Neural cell (in vitro differentiated cells): ENCODE results near the gene CARMIL1. TPM values are rescaled to one million over a fixed set of nuclear protein-coding genes. Genes with fewer than 3 reads are reported as not detected.

Experiments used
- H2AFZ ChIP-seq: fragments of 200-600, 300-800 bp; sonication (generic), shearing (Covaris generic); 2 replicates; pipeline ENCODE4 v1.6.0; 2014; ENCODE audit warnings: low read depth, mild to moderate bottlenecking, antibody characterized with exemption, low read length, moderate library complexity
- H3F3A ChIP-seq: fragments of 200-600 bp; shearing (Covaris generic); 2 replicates; pipeline ENCODE4 v1.6.1; 2016; ENCODE audit warnings: mild to moderate bottlenecking, moderate library complexity, mixed read lengths, antibody characterized with exemption, low read length; ENCODE audit not compliant: insufficient read depth, poor library complexity, severe bottlenecking
- H3K27ac ChIP-seq: fragments of 200-600, 300-800 bp; sonication (generic), shearing (Covaris generic); 2 replicates; pipeline ENCODE4 v1.5.1; 2014; ENCODE audit warnings: mild to moderate bottlenecking, low read length, moderate library complexity
- H3K27me3 ChIP-seq: fragments of 300-800, 200-600 bp; sonication (generic), shearing (Covaris generic); 2 replicates; pipeline ENCODE4 v1.6.0; 2014; ENCODE audit warnings: mild to moderate bottlenecking, low read depth, low read length, moderate library complexity; ENCODE audit not compliant: insufficient read depth
- H3K36me3 ChIP-seq: fragments of 300-800, 200-600 bp; sonication (generic), shearing (Covaris generic); 2 replicates; pipeline ENCODE4 v1.5.1; 2014; ENCODE audit warnings: mild to moderate bottlenecking, antibody characterized with exemption, low read length, moderate library complexity; ENCODE audit not compliant: insufficient read depth
- H3K4me2 ChIP-seq: fragments of 300-800, 200-600 bp; sonication (generic), shearing (Covaris generic); 2 replicates; pipeline ENCODE4 v1.6.0; 2014; ENCODE audit warnings: mild to moderate bottlenecking, low read length
- H3K4me3 ChIP-seq: fragments of 300-800, 200-600 bp; sonication (generic), shearing (Covaris generic); 2 replicates; pipeline ENCODE4 v1.5.1; 2014; ENCODE audit warnings: mild to moderate bottlenecking, low read length, moderate library complexity
- H3K79me2 ChIP-seq: fragments of 200-600 bp; shearing (Covaris generic); replicated peaks from 2 replicates; pipeline ENCODE4 v1.6.0; 2014; ENCODE audit warnings: mild to moderate bottlenecking, low read length, moderate library complexity; ENCODE audit not compliant: insufficient read depth
- H3K9ac ChIP-seq: fragments of 300-800, 200-600 bp; sonication (generic), shearing (Covaris generic); 2 replicates; pipeline ENCODE4 v1.6.1; 2016; ENCODE audit warnings: mild to moderate bottlenecking, low read length, mixed read lengths
- H3K9me2 ChIP-seq: fragments of 200-600 bp; shearing (Covaris generic); 2 replicates; pipeline ENCODE4 v1.6.1; 2016; ENCODE audit warnings: mild to moderate bottlenecking, low read length, mixed read lengths; ENCODE audit not compliant: insufficient read depth
- H3K9me3 ChIP-seq: fragments of 200-600, 300-800 bp; sonication (generic), shearing (Covaris generic); 2 replicates; pipeline ENCODE4 v1.6.1; 2016; ENCODE audit warnings: mild to moderate bottlenecking, mixed run types, low read length, moderate library complexity, mixed read lengths
- H4K20me1 ChIP-seq: fragments of 200-600 bp; shearing (Covaris generic); 2 replicates; pipeline ENCODE4 v1.6.1; 2016; ENCODE audit warnings: mild to moderate bottlenecking, mixed run types; ENCODE audit not compliant: insufficient read depth
- EP300 ChIP-seq: fragments of 450-650 bp; conservative IDR thresholded peaks from 2 replicates; pipeline ENCODE4 v1.6.1; 2014; ENCODE audit warnings: antibody characterized with exemption, mild to moderate bottlenecking, moderate library complexity; ENCODE audit not compliant: poor library complexity, severe bottlenecking
- EZH2 ChIP-seq: fragments of 200-600, 300-800 bp; shearing (Covaris generic), sonication (generic); IDR thresholded peaks from 2 replicates; pipeline ENCODE4 v1.6.1; 2014; ENCODE audit warnings: antibody characterized with exemption, low read length, borderline replicate concordance, mild to moderate bottlenecking; ENCODE audit not compliant: insufficient read depth, poor library complexity, severe bottlenecking
- MXI1 ChIP-seq: fragments of 450-650 bp; conservative IDR thresholded peaks from 2 replicates; pipeline ENCODE4 v1.6.1; 2014; ENCODE audit warnings: antibody characterized with exemption, mild to moderate bottlenecking; ENCODE audit not compliant: poor library complexity, severe bottlenecking
- POLR2AphosphoS5 ChIP-seq: IDR thresholded peaks from 2 replicates; pipeline ENCODE4 v1.6.1; 2012
- RAD21 ChIP-seq: fragments of 450-650 bp; conservative IDR thresholded peaks from 2 replicates; pipeline ENCODE4 v1.6.1; 2014; ENCODE audit warnings: antibody characterized with exemption, mild to moderate bottlenecking, moderate library complexity
- SMC3 ChIP-seq: fragments of 450-650 bp; conservative IDR thresholded peaks from 2 replicates; pipeline ENCODE4 v1.6.1; 2014; ENCODE audit warnings: antibody characterized with exemption, mild to moderate bottlenecking, moderate library complexity; ENCODE audit not compliant: poor library complexity
- TAF1 ChIP-seq: IDR thresholded peaks from 2 replicates; pipeline ENCODE4 v1.6.1; 2012; ENCODE audit warnings: low read depth
- polyA plus RNA-seq: library from polyadenylated mRNA; depleted of rRNA; stranded (reverse); fragments of >200 nt; gene quantifications from 2 replicates; pipeline ENCODE4 v1.2.3, GENCODE V29; 2014
- TF ChIP-seq, protein P1 (sequence below): fragments of 450-650 bp; IDR thresholded peaks from 2 replicates; pipeline ENCODE4 v1.5.1; 2014; ENCODE audit warnings: antibody characterized with exemption, mild to moderate bottlenecking, moderate library complexity; ENCODE audit not compliant: poor library complexity, severe bottlenecking
- TF ChIP-seq, protein P2 (sequence below): IDR thresholded peaks from 2 replicates; pipeline ENCODE4 v1.6.1; 2012; ENCODE audit warnings: borderline replicate concordance

The CARMIL1 gene
- polyA plus RNA-seq, 1 donor from 2014 or later: 5.3 TPM

DNA sequence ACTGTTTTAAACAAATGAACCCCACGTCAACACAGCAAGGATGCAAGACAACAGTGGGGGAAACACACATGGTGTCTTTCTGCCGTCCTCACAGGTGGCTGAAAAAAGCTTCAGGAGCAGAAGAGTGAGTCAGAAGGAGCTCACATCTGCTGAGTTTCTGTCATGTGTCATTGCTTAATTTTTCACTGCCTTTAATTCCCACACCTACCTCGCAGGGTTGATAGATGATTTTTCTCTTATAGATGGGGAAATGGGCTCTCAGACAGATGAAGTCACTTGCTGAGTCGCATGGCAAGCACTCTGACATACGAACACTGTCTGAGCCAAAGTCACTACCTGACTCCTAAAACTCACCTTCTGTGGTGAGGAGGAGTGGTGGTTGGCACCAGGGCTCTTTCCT lies 28.3 kb upstream of the CARMIL1 start:
- H2AFZ ChIP-seq: no peak overlapping the region
- peak overlapping the region; percentile 44 for H3K4me2 ChIP-seq
- TF ChIP-seq POLR2AphosphoS5: no peak
- TF ChIP-seq EZH2: no peak
- TF ChIP-seq MXI1: no peak
- no peak for TF ChIP-seq SMC3
- TF ChIP-seq, protein P1, sequence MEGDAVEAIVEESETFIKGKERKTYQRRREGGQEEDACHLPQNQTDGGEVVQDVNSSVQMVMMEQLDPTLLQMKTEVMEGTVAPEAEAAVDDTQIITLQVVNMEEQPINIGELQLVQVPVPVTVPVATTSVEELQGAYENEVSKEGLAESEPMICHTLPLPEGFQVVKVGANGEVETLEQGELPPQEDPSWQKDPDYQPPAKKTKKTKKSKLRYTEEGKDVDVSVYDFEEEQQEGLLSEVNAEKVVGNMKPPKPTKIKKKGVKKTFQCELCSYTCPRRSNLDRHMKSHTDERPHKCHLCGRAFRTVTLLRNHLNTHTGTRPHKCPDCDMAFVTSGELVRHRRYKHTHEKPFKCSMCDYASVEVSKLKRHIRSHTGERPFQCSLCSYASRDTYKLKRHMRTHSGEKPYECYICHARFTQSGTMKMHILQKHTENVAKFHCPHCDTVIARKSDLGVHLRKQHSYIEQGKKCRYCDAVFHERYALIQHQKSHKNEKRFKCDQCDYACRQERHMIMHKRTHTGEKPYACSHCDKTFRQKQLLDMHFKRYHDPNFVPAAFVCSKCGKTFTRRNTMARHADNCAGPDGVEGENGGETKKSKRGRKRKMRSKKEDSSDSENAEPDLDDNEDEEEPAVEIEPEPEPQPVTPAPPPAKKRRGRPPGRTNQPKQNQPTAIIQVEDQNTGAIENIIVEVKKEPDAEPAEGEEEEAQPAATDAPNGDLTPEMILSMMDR: no peak
- TF ChIP-seq, protein P2, sequence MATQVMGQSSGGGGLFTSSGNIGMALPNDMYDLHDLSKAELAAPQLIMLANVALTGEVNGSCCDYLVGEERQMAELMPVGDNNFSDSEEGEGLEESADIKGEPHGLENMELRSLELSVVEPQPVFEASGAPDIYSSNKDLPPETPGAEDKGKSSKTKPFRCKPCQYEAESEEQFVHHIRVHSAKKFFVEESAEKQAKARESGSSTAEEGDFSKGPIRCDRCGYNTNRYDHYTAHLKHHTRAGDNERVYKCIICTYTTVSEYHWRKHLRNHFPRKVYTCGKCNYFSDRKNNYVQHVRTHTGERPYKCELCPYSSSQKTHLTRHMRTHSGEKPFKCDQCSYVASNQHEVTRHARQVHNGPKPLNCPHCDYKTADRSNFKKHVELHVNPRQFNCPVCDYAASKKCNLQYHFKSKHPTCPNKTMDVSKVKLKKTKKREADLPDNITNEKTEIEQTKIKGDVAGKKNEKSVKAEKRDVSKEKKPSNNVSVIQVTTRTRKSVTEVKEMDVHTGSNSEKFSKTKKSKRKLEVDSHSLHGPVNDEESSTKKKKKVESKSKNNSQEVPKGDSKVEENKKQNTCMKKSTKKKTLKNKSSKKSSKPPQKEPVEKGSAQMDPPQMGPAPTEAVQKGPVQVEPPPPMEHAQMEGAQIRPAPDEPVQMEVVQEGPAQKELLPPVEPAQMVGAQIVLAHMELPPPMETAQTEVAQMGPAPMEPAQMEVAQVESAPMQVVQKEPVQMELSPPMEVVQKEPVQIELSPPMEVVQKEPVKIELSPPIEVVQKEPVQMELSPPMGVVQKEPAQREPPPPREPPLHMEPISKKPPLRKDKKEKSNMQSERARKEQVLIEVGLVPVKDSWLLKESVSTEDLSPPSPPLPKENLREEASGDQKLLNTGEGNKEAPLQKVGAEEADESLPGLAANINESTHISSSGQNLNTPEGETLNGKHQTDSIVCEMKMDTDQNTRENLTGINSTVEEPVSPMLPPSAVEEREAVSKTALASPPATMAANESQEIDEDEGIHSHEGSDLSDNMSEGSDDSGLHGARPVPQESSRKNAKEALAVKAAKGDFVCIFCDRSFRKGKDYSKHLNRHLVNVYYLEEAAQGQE: no peak
- TF ChIP-seq TAF1: no peak
- TF ChIP-seq EP300: no peak
- no peak for TF ChIP-seq RAD21

DNA sequence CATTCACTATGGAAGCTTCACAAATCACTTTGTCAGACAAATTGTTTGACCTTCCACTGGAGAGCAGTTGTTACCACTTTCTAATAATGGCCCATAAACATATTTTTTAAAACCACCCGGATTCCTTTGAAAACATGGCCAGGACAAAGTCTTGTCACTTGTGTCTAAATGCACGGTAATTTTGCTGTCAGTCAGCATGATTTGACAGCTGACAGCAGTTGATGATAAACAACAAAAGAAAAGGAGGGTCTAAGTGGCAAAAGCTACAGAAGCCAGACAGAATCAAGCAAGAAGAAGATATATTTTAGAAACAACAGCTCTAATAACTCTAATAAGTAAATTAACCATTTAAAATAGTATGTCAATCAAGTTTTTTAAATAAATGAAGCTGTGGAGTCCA lies 27.7 kb upstream of the CARMIL1 start:
- Histone ChIP-seq H2AFZ (no peak overlapping the region), H4K20me1 (no peaks in the 10 kb centered on the region), H3K9me2 (no peaks in the 10 kb centered on the region), H3K36me3 (no peaks in the 10 kb centered on the region), H3K79me2 (no peaks in the 10 kb centered on the region), H3K4me3 (peak overlapping the region; percentile 20), H3K27me3 (no peaks in the 10 kb centered on the region), H3K9ac (no peak overlapping the region), H3K4me2 (peak overlapping the region; percentile 44), H3F3A (peaks cover 3% of the 10 kb centered on the region), H3K27ac (peak overlapping the region; percentile 58), H3K9me3 (no peaks in the 10 kb centered on the region)
- TF ChIP-seq, protein P2: no peak
- TF ChIP-seq POLR2AphosphoS5: peak; percentile 86
- peak; percentile 14 for TF ChIP-seq MXI1
- no peak for TF ChIP-seq SMC3
- peak; percentile 98 for TF ChIP-seq EP300

More for the DNA sequence above, 28.3 kb upstream of the CARMIL1 start:
- Histone ChIP-seq H3F3A (peaks cover 3% of the 10 kb centered on the region), H3K27ac (peak overlapping the region; percentile 58), H3K27me3 (no peaks in the 10 kb centered on the region), H3K9ac (peak overlapping the region; percentile 0), H3K79me2 (no peaks in the 10 kb centered on the region), H3K9me2 (no peaks in the 10 kb centered on the region), H4K20me1 (no peaks in the 10 kb centered on the region), H3K9me3 (no peaks in the 10 kb centered on the region), H3K36me3 (no peaks in the 10 kb centered on the region), H3K4me3 (peak overlapping the region; percentile 20)
